IMR-90 (cell line): ENCODE measurements around the gene OVOL1. TPM values are rescaled to one million over a fixed set of nuclear protein-coding genes. Genes with fewer than 3 reads are reported as not detected.

ENCODE experiments used
- ATAC-seq: fragments of 200-7000 bp; cut with Tn5 transposase; 2 replicates; pipeline ENCODE4 v1.9.1; 2020; ENCODE audit warnings: low read depth, mild to moderate bottlenecking, moderate library complexity
- BruUV-seq: library from RNA; stranded (reverse); fragments of 400-500 nt; replicated peaks from 2 replicates; lab custom pipeline; 2021; lab: Mats Ljungman, UMichigan
- CTCF ChIA-PET: fragments of 300-600 bp; formaldehyde crosslinking; extraction: SDS; loops from one replicate; lab custom pipeline; 2021; ENCODE audit warnings: antibody characterized with exemption; lab: Yijun Ruan, JAX
- POLR2A ChIA-PET: fragments of 300-600 bp; sonication (Branson Sonifier 250); formaldehyde crosslinking; loops from one replicate; lab custom pipeline; 2022; ENCODE audit warnings: antibody characterized with exemption; ENCODE audit not compliant: unreplicated experiment; lab: Charles Lee
- DNase-seq: peaks from one replicate; pipeline ENCODE4 v3.0.0; 2013
- H2AFZ ChIP-seq: replicated peaks from 2 replicates; pipeline ENCODE3; 2013; ENCODE audit warnings: low read length, mild to moderate bottlenecking; ENCODE audit not compliant: poor library complexity
- H2AK5ac ChIP-seq: 2 replicates; pipeline ENCODE4 v1.6.1; 2013; ENCODE audit warnings: low read depth, low read length, inconsistent platforms
- H2AK9ac ChIP-seq: replicated peaks from 2 replicates; pipeline ENCODE3; 2013; ENCODE audit warnings: mild to moderate bottlenecking, low read depth, low read length, moderate library complexity; ENCODE audit not compliant: poor library complexity
- H2BK120ac ChIP-seq: 2 replicates; pipeline ENCODE4 v1.6.1; 2013; ENCODE audit warnings: low read depth, low read length, inconsistent platforms
- H2BK15ac ChIP-seq: 3 replicates; pipeline ENCODE4 v1.6.1; 2013; ENCODE audit warnings: low read depth, low read length, inconsistent platforms
- H2BK20ac ChIP-seq: 2 replicates; pipeline ENCODE4 v1.6.1; 2013; ENCODE audit warnings: low read depth, mild to moderate bottlenecking, inconsistent platforms, low read length, moderate library complexity
- H2BK5ac ChIP-seq: 2 replicates; pipeline ENCODE4 v1.6.1; 2013; ENCODE audit warnings: mild to moderate bottlenecking, low read depth, low read length, inconsistent platforms; ENCODE audit not compliant: poor library complexity, severe bottlenecking
- H3K14ac ChIP-seq: replicated peaks from 2 replicates; pipeline ENCODE4 v1.6.1; 2013; ENCODE audit warnings: low read depth, low read length, inconsistent platforms
- H3K18ac ChIP-seq: 2 replicates; pipeline ENCODE4 v1.6.1; 2013; ENCODE audit warnings: low read depth, low read length, control low read depth
- H3K23ac ChIP-seq: 2 replicates; pipeline ENCODE4 v1.6.1; 2013; ENCODE audit warnings: low read depth, low read length, inconsistent platforms
- H3K27ac ChIP-seq: 2 replicates; pipeline ENCODE4 v1.5.1; 2013; ENCODE audit warnings: mild to moderate bottlenecking, control low read depth, low read length; ENCODE audit not compliant: insufficient read depth
- H3K27me3 ChIP-seq: 2 replicates; pipeline ENCODE4 v1.6.1; 2013; ENCODE audit warnings: low read length; ENCODE audit not compliant: control insufficient read depth, insufficient read depth
- H3K36me3 ChIP-seq: 2 replicates; pipeline ENCODE4 v1.6.1; 2013; ENCODE audit warnings: low read length, mixed read lengths; ENCODE audit not compliant: control insufficient read depth, insufficient read depth
- H3K4ac ChIP-seq: 2 replicates; pipeline ENCODE4 v1.6.1; 2013; ENCODE audit warnings: low read depth, low read length, inconsistent platforms
- H3K4me1 ChIP-seq: 2 replicates; pipeline ENCODE4 v1.6.1; 2013; ENCODE audit warnings: low read length, mixed read lengths; ENCODE audit not compliant: control insufficient read depth, insufficient read depth
- H3K4me2 ChIP-seq: 2 replicates; pipeline ENCODE4 v1.6.1; 2013; ENCODE audit warnings: low read depth, mild to moderate bottlenecking, control low read depth, low read length, moderate library complexity
- H3K4me3 ChIP-seq: 2 replicates; pipeline ENCODE4 v1.5.1; 2013; ENCODE audit warnings: low read depth, mild to moderate bottlenecking, control low read depth, low read length, moderate library complexity; ENCODE audit not compliant: insufficient read depth
- H3K56ac ChIP-seq: 2 replicates; pipeline ENCODE4 v1.6.1; 2013; ENCODE audit warnings: low read length, inconsistent platforms; ENCODE audit not compliant: insufficient read depth; ENCODE audit errors: extremely low read depth
- H3K79me1 ChIP-seq, 2 experiments: 2 replicates each; pipeline ENCODE4 v1.6.1; 2013; ENCODE audit warnings: low read length in 2 of 2, inconsistent platforms in 1 of 2, low read depth in 1 of 2
- H3K9ac ChIP-seq: 2 replicates; pipeline ENCODE4 v1.6.1; 2013; ENCODE audit warnings: low read depth, low read length, control low read depth
- H3K9me1 ChIP-seq: 2 replicates; pipeline ENCODE4 v1.6.1; 2013; ENCODE audit warnings: low read length, inconsistent platforms; ENCODE audit not compliant: insufficient read depth
- H3K9me3 ChIP-seq: 2 replicates; pipeline ENCODE4 v1.6.1; 2013; ENCODE audit warnings: low read length; ENCODE audit not compliant: control insufficient read depth, insufficient read depth
- H4K20me1 ChIP-seq: 2 replicates; pipeline ENCODE4 v1.6.1; 2013; ENCODE audit warnings: low read length, inconsistent platforms; ENCODE audit not compliant: insufficient read depth
- H4K5ac ChIP-seq: 2 replicates; pipeline ENCODE4 v1.6.1; 2013; ENCODE audit warnings: mild to moderate bottlenecking, low read depth, low read length, control low read depth
- H4K8ac ChIP-seq, 2 experiments: 2 replicates each; pipeline ENCODE4 v1.6.1; 2013; ENCODE audit warnings: low read depth in 2 of 2, low read length in 2 of 2, control low read depth in 1 of 2, inconsistent platforms in 1 of 2
- H4K91ac ChIP-seq: 2 replicates; pipeline ENCODE4 v1.6.1; 2013; ENCODE audit warnings: low read depth, low read length, inconsistent platforms; ENCODE audit not compliant: insufficient read depth
- CEBPB ChIP-seq: IDR thresholded peaks from 2 replicates; pipeline ENCODE4 v1.6.1; 2012; ENCODE audit warnings: low read depth, low read length, improper control_type of control experiment
- MXI1 ChIP-seq: IDR thresholded peaks from 2 replicates; pipeline ENCODE4 v1.6.1; 2012; ENCODE audit warnings: low read depth, mild to moderate bottlenecking, low read length, moderate library complexity, borderline replicate concordance
- POLR2A ChIP-seq: IDR thresholded peaks from 2 replicates; pipeline ENCODE4 v1.6.1; 2012; ENCODE audit warnings: mild to moderate bottlenecking, low read depth, low read length
- WGBS, 2 experiments: methylation state at CpG; one replicate each; pipeline versions ENCODE4 v1.1.5 to v1.1.7; 2013; ENCODE audit warnings: missing lambda C conversion rate in 2 of 2; ENCODE audit not compliant: insufficient read length in 1 of 2; ENCODE audit errors: extremely low coverage in 2 of 2; 5-methylcytosine and 5-hydroxymethylcytosine counted together
- dilution Hi-C: fragments of 300-500 bp; cut with HindIII; formaldehyde crosslinking; loops from one replicate; pipeline ENCODE4 v1.14.3; 2018; ENCODE audit warnings: low sequenced_read_pairs; ENCODE audit not compliant: unreplicated experiment
- in situ Hi-C: fragments of 300-500 bp; cut with MboI; formaldehyde crosslinking; loops from 3 replicates; pipeline ENCODE4 v1.14.3; 2019; ENCODE audit warnings: low sequenced_read_pairs, inconsistent platforms, mixed read lengths
- intact Hi-C: fragments of 100-400 bp; cut with micrococcal nuclease; formaldehyde crosslinking; loops from 2 replicates; pipeline ENCODE4 v1.10.0; 2022
- polyA plus RNA-seq, 3 experiments: library from polyadenylated mRNA; depleted of rRNA; stranded (reverse); fragments of >200 nt; gene quantifications; 2 replicates each; pipeline ENCODE4 v1.2.3, GENCODE V29; 2012; ENCODE audit warnings: low replicate concordance in 1 of 3
- total RNA-seq: library from RNA; depleted of rRNA; stranded (reverse); fragments of >200 nt; gene quantifications from 2 replicates; pipeline ENCODE4 v1.2.3, GENCODE V29; 2012
- TF ChIP-seq, protein P1 (sequence below): fragments of 150-350 bp; IDR thresholded peaks from 2 replicates; pipeline ENCODE4 v1.6.1; 2017; ENCODE audit warnings: mild to moderate bottlenecking, antibody characterized with exemption, low read length, low read depth

OVOL1 gene
- total and polyA plus RNA-seq, 2 of the 4 experiments (the other 2 are of a cell fraction): not detected

DNA sequence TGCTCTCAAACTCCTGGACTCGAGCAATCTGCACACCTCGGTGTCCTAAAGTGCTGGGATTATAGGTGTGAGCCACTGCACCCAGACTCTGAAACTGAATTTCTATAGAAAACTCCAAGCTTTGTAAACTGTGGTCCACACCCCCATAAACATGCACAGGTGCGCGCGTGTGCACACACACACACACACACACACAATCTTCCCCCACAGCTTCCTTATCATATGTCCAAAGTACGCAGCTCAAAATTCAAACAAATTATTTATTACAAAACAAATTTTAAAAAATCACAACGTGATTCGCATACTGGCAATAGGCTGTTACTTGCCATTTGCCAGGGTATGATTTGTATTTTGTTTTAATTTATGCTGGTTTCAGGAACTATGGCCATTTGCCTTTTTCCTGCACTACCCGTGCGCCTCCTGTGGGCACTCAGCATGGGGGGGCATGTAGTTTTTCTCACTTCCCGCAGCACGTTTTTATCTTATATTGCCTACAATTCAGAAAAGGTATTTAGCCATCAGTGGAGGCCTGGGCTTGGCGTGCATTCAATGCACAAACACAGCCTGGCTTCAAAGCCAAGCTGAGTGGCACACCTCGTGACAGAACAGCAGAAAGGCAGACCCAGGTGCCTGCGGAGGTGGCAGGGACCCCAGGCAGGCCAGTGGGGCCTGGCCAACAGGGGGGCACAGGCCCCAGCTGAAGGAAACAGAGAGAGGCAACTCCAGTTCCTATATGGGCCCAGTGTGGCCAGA lies 36.1 kb downstream of the OVOL1 start:
- Histone ChIP-seq H3K27me3 (peaks cover 6% of the 10 kb centered on the region), H2AK5ac (no peak overlapping the region), H3K4me1 (no peaks in the 10 kb centered on the region), H3K9ac (no peak overlapping the region), H3K4me3 (no peak overlapping the region), H3K4ac (no peak overlapping the region), H4K8ac (no peak overlapping the region), H2AK9ac (no peak overlapping the region), H3K36me3 (no peaks in the 10 kb centered on the region), H3K18ac (no peak overlapping the region), H3K9me1 (no peaks in the 10 kb centered on the region), H3K23ac (no peak overlapping the region), H2BK5ac (no peak overlapping the region), H3K27ac (no peak overlapping the region), H2BK120ac (no peak overlapping the region), H3K9me3 (no peaks in the 10 kb centered on the region), H2BK20ac (no peak overlapping the region), H3K56ac (no peak overlapping the region), H2AFZ (peak overlapping the region; percentile 41), H3K79me1 (no peaks in the 10 kb centered on the region; a peak in 1 of 4 replicates), H3K4me2 (no peak overlapping the region), H4K20me1 (no peaks in the 10 kb centered on the region), H2BK15ac (no peak overlapping the region), H3K14ac (no peak overlapping the region), H4K91ac (no peak overlapping the region), H4K5ac (no peak overlapping the region)
- ChIA-PET CTCF (interaction anchor here (0.7 to 1.1 kb wide), 2 partner anchors 43 to 53 kb away, joined by 3 read pairs; no protein-coding TSS in a partner anchor), POLR2A (interaction anchor here (0.6 kb wide), 1 partner anchor 112 kb away, joined by 3 read pairs; no protein-coding TSS in a partner anchor)
- no TSS peak for BruUV-seq
- TF ChIP-seq CEBPB: no peak
- no peak for TF ChIP-seq POLR2A
- TF ChIP-seq MXI1: no peak
- TF ChIP-seq, protein P1, sequence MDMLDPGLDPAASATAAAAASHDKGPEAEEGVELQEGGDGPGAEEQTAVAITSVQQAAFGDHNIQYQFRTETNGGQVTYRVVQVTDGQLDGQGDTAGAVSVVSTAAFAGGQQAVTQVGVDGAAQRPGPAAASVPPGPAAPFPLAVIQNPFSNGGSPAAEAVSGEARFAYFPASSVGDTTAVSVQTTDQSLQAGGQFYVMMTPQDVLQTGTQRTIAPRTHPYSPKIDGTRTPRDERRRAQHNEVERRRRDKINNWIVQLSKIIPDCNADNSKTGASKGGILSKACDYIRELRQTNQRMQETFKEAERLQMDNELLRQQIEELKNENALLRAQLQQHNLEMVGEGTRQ: no peak
- in situ Hi-C loops: no loop called here
- DNase-seq (no peak), ATAC-seq (no peak)
- 88 to 100% methylated on average over 2 to 3 of the region's 15 CpGs for WGBS, 2 experiments
- dilution Hi-C loops: no loop called here
- intact Hi-C loops: no loop called here
